BJ (cell line): Measurements from ENCODE around the gene FSCN2. TPM values are rescaled to one million over a fixed set of nuclear protein-coding genes. Genes with fewer than 3 reads are reported as not detected.

Experiments used
- CTCF ChIA-PET: fragments of 350-600 bp; formaldehyde crosslinking; extraction: SDS; loops from one replicate; lab custom pipeline; 2021; ENCODE audit warnings: antibody characterized with exemption, inconsistent platforms; lab: Yijun Ruan, JAX
- POLR2A ChIA-PET: fragments of 300-600 bp; sonication (Branson Sonifier 250); formaldehyde crosslinking; extraction: SDS; loops from one replicate; lab custom pipeline; 2021; ENCODE audit warnings: antibody characterized with exemption; lab: Charles Lee
- DNase-seq: peaks from one replicate; pipeline ENCODE4 v3.0.0-alpha.2; 2011; ENCODE audit warnings: low read depth
- H3K27me3 ChIP-seq: 2 replicates; pipeline ENCODE4 v1.6.0; 2011; ENCODE audit warnings: low read length; ENCODE audit not compliant: control insufficient read depth, insufficient read depth
- H3K36me3 ChIP-seq: 2 replicates; pipeline ENCODE4 v1.5.1; 2011; ENCODE audit warnings: low read length; ENCODE audit not compliant: control insufficient read depth, insufficient read depth
- H3K4me3 ChIP-seq: 2 replicates; pipeline ENCODE4 v1.5.1; 2011; ENCODE audit warnings: low read depth, mild to moderate bottlenecking, control low read depth, low read length
- CTCF ChIP-seq: IDR thresholded peaks from 2 replicates; pipeline ENCODE4 v1.5.1; 2011; ENCODE audit warnings: low read depth, mild to moderate bottlenecking, control low read depth, inconsistent platforms, low read length, moderate library complexity; ENCODE audit not compliant: insufficient read depth
- polyA plus RNA-seq: library from polyadenylated mRNA; depleted of rRNA; stranded (reverse); fragments of >200 nt; gene quantifications from 2 replicates; pipeline ENCODE4 v1.2.3, GENCODE V29; 2011

Gene FSCN2
- polyA plus RNA-seq, 1 experiment: 1.3 TPM

GRCh38 chr17:81533339-81534141 lies 5.4 kb downstream of the FSCN2 start:
- H3K4me3 ChIP-seq: no peak overlapping the region
- CTCF ChIA-PET: interaction anchor here (1.3 kb wide), 1 partner anchor 14 kb away, joined by 3 read pairs; no protein-coding TSS in a partner anchor
- H3K36me3 ChIP-seq: peaks cover 5% of the 10 kb centered on the region
- peaks cover 2% of the 10 kb centered on the region; the same call in 1 of the 2 replicates for H3K27me3 ChIP-seq
- DNase-seq: no peak
- no peak for TF ChIP-seq CTCF
- POLR2A ChIA-PET: no interaction called here

GRCh38 chr17:81534157-81535006 lies 6.2 kb downstream of the FSCN2 start:
- Histone ChIP-seq H3K27me3 (peaks cover 2% of the 10 kb centered on the region; the same call in 1 of the 2 replicates), H3K4me3 (no peak overlapping the region), H3K36me3 (peaks cover 5% of the 10 kb centered on the region)
- ChIA-PET POLR2A (no interaction called here), CTCF (no interaction called here)
- DNase-seq: no peak
- TF ChIP-seq CTCF: no peak

DNA sequence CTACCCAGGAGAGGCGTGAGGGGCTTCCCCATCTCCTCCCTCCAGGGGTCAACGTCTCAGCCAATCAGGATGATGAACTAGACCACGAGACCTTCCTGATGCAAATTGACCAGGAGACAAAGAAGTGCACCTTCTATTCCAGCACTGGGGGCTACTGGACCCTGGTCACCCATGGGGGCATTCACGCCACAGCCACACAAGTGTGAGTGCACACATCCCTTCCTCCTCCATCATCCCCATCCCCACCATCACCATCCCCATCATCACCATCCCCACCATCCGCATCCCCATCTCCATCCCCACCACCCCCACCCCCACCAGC lies 6.8 kb downstream of the FSCN2 start:
- DNase-seq: no peak
- ChIA-PET CTCF (no interaction called here), POLR2A (no interaction called here)
- H3K36me3 ChIP-seq: peaks cover 5% of the 10 kb centered on the region
- H3K27me3 ChIP-seq: peaks cover 2% of the 10 kb centered on the region; the same call in 1 of the 2 replicates
- no peak overlapping the region for H3K4me3 ChIP-seq
- TF ChIP-seq CTCF: no peak

GRCh38 chr17:81535480-81536298 lies 7.5 kb downstream of the FSCN2 start:
- no peak overlapping the region for H3K4me3 ChIP-seq
- TF ChIP-seq CTCF: no peak
- H3K36me3 ChIP-seq: peaks cover 10% of the 10 kb centered on the region
- DNase-seq: no peak
- ChIA-PET CTCF (interaction anchor here (1.5 kb wide), 1 partner anchor 283 kb away, joined by 3 read pairs; no protein-coding TSS in a partner anchor), POLR2A (no interaction called here)
- peaks cover 2% of the 10 kb centered on the region; the same call in 1 of the 2 replicates for H3K27me3 ChIP-seq
